Activated naive CD8-positive, alpha-beta T cell treated with anti-CD3 and anti-CD28 coated beads, Interleukin-2, amount 50 U/mL, for 24 hours (primary cell): Measurements from ENCODE around the gene NUPR1.
"Not testable (repeated sequence)": the region's sequence is repeated elsewhere in the genome, so short reads cannot be mapped to it uniquely, and the experiment has no call there.

Experiments used
- ATAC-seq: fragments of 150-1000 bp; cut with Tn5 transposase; one replicate; pipeline ENCODE4 v1.10.0; 2021
- DNase-seq: peaks from one replicate; pipeline ENCODE4 v3.0.0; 2021
- H3K27ac Mint-ChIP-seq: one replicate; pipeline ENCODE4 v1.8.0; 2021; ENCODE audit warnings: mild to moderate bottlenecking, mixed read lengths
- H3K27me3 Mint-ChIP-seq: one replicate; pipeline ENCODE4 v1.8.0; 2021; ENCODE audit warnings: mixed read lengths
- H3K36me3 Mint-ChIP-seq: one replicate; pipeline ENCODE4 v1.8.0; 2021; ENCODE audit warnings: low read depth, mixed read lengths
- H3K4me1 Mint-ChIP-seq: one replicate; pipeline ENCODE4 v1.8.0; 2021; ENCODE audit warnings: mixed read lengths
- H3K4me3 Mint-ChIP-seq: one replicate; pipeline ENCODE4 v1.8.0; 2021; ENCODE audit warnings: mild to moderate bottlenecking, moderate library complexity, mixed read lengths
- H3K9me3 Mint-ChIP-seq: one replicate; pipeline ENCODE4 v1.8.0; 2021; ENCODE audit warnings: mixed read lengths

The NUPR1 gene

DNA sequence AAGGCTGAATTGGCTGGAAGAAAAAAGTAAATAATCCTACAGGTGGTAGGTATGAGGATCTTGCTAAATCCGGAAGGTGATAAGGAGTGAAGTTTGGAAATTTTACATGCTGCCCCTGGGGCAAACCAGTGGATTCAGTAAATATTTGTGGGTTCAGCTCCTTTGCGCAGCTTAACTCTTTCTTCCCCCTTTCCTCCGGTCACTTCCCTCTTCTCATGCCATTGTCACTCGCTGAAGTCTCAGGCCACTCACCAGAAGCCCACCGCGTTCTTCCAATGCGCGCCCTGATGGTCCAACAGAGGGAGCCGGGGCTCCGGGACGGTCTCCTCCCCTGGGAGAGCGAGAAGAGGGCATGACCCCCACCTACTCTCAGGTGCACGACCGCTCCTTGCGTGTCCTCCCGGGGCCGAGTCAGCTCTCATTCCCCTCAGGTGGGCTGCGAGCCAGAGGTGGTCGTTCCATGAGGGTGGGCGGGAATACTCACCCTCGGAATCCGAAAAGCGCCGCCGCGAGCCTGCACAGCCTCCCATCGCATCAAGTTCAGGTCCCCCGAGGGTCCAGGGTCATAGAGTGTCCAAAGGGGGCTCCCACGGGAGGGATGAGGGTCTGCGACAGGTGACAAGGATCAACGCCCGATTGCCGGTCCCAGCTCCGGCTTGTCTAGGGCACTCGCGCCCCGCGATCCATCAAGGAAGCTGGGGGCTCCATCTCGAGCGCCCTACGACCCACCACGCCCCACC lies 47.4 kb downstream of the NUPR1 start:
- Mint-ChIP-seq H3K4me1 (peaks cover 68% of the 10 kb centered on the region), H3K36me3 (peaks cover 15% of the 10 kb centered on the region), H3K27me3 (no peaks in the 10 kb centered on the region), H3K9me3 (no peaks in the 10 kb centered on the region), H3K4me3 (peak overlapping the region; percentile 90), H3K27ac (peak overlapping the region; percentile 99)
- DNase-seq (peak; percentile 36), ATAC-seq (no peak)

DNA sequence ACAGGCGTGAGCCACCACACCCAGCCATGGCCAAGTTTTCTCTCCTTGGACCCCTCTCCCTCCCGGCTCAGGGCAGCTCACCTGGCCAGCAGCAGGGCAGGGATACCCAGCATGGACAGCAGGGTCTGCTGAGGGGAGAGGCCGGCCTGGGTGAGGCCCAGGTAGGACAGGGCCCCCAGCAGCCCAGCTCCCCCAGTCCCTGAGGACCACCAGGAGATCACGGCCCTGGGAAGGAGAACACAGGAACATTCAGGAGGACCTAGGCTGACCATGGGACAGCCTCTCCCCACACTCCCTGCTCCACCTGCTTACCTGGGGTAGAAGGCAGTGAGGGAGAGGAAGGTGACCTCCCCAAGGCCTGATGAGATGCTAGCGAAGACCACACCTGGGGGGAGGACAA lies 52.5 kb downstream of the NUPR1 start:
- H3K4me1 Mint-ChIP-seq, result peaks cover 25% of the 10 kb centered on the region

DNA sequence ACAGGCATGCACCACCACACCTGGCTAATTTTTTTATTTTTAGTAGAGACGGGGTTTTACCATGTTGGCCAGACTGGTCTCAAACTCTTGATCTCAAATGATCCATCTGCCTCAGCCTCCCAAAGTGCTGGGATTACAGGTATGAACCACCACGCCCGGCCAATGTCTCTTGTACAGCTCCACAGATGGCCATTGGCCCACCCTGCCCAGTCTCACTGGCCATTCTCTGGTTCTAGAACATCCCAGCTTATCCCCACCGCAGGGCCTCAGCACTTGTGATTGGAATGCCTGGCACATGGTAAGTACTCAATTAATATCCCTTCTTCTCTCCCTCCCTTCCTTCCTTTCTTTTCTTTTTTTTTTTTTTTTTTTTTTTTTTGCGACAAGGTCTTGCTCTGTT lies 55.4 kb downstream of the NUPR1 start:
- H3K36me3 Mint-ChIP-seq, result peaks cover 22% of the 10 kb centered on the region
- not testable (repeated sequence) for H3K27ac Mint-ChIP-seq, H3K4me3 Mint-ChIP-seq, H3K27me3 Mint-ChIP-seq, DNase-seq, H3K9me3 Mint-ChIP-seq, H3K4me1 Mint-ChIP-seq, ATAC-seq

More for the DNA sequence above, 52.5 kb downstream of the NUPR1 start:
- ATAC-seq (no peak), DNase-seq (no peak)
- Mint-ChIP-seq H3K4me3 (no peak overlapping the region), H3K9me3 (no peaks in the 10 kb centered on the region), H3K27me3 (no peaks in the 10 kb centered on the region), H3K27ac (no peak overlapping the region), H3K36me3 (peaks cover 26% of the 10 kb centered on the region)
